ENCODE data around the gene TNNT1.

GRCh38 chr19:55136399-55137102, 12.5 kb downstream of the TNNT1 start:
- no peak for TF ChIP-seq CTCF (IDR thresholded peaks at IDR 0.05)
- no peak for TF ChIP-seq POLR2A (IDR thresholded peaks at IDR 0.05)
